Chondrocyte (in vitro differentiated cells): ENCODE results near the gene CRYBB3. TPM values are rescaled to one million over a fixed set of nuclear protein-coding genes. Genes with fewer than 3 reads are reported as not detected.

Experiments
- DNase-seq: peaks from one replicate; pipeline ENCODE4 v3.0.0; 2021; ENCODE audit warnings: mixed read lengths, low spot score
- H3K27ac Mint-ChIP-seq: one replicate; pipeline ENCODE4 v1.8.0; 2021; ENCODE audit warnings: mild to moderate bottlenecking, moderate library complexity, mixed read lengths; ENCODE audit not compliant: unreplicated experiment
- H3K27me3 Mint-ChIP-seq: 2 replicates; pipeline ENCODE4 v1.8.0; 2021; ENCODE audit warnings: low read depth, mixed read lengths
- H3K36me3 Mint-ChIP-seq: 2 replicates; pipeline ENCODE4 v1.8.0; 2021; ENCODE audit warnings: low read depth, mixed read lengths
- H3K4me1 Mint-ChIP-seq: 2 replicates; pipeline ENCODE4 v1.8.0; 2021; ENCODE audit warnings: low read depth, mild to moderate bottlenecking, mixed read lengths
- H3K4me3 Mint-ChIP-seq: one replicate; pipeline ENCODE4 v1.8.0; 2021; ENCODE audit warnings: mild to moderate bottlenecking, moderate library complexity, mixed read lengths; ENCODE audit not compliant: unreplicated experiment
- H3K9me3 Mint-ChIP-seq: 2 replicates; pipeline ENCODE4 v1.8.0; 2021; ENCODE audit warnings: low read depth, mixed read lengths
- CTCF ChIP-seq: fragments of 200-600 bp; sonication (generic); IDR thresholded peaks from 2 replicates; pipeline ENCODE4 v1.5.0; 2021; ENCODE audit warnings: antibody characterized with exemption, mild to moderate bottlenecking, moderate library complexity
- total RNA-seq: library from RNA; stranded (reverse); gene quantifications from 3 replicates; pipeline ENCODE4 v1.2.1, GENCODE V29; 2021

Gene CRYBB3
- total RNA-seq, 1 donor from 2014 or later = not detected

- H3K27me3 Mint-ChIP-seq = no peaks in the 10 kb centered on the region
- H3K4me1 Mint-ChIP-seq = peaks cover 13% of the 10 kb centered on the region
- H3K36me3 Mint-ChIP-seq = peaks cover 3% of the 10 kb centered on the region
- DNase-seq = peak; percentile 68
- no peak overlapping the region for H3K27ac Mint-ChIP-seq
- no peak for TF ChIP-seq CTCF
- H3K9me3 Mint-ChIP-seq = no peaks in the 10 kb centered on the region
- H3K4me3 Mint-ChIP-seq = no peak overlapping the region
Measured at GRCh38 chr22:25166266-25167040, 33.2 kb upstream of the CRYBB3 start.

GRCh38 chr22:25167082-25167481, 32.6 kb upstream of the CRYBB3 start:
- Mint-ChIP-seq H3K9me3 (no peaks in the 10 kb centered on the region), H3K36me3 (peaks cover 3% of the 10 kb centered on the region), H3K4me3 (no peak overlapping the region), H3K4me1 (peaks cover 13% of the 10 kb centered on the region), H3K27me3 (no peaks in the 10 kb centered on the region), H3K27ac (no peak overlapping the region)
- DNase-seq = peak; percentile 34
- no peak for TF ChIP-seq CTCF

GRCh38 chr22:25167834-25168601, 31.6 kb upstream of the CRYBB3 start:
- no peak overlapping the region for H3K27ac Mint-ChIP-seq
- H3K36me3 Mint-ChIP-seq = peaks cover 10% of the 10 kb centered on the region
- no peak for TF ChIP-seq CTCF
- H3K9me3 Mint-ChIP-seq = no peaks in the 10 kb centered on the region
- H3K27me3 Mint-ChIP-seq = no peaks in the 10 kb centered on the region
- DNase-seq = peak; percentile 54
- peaks cover 13% of the 10 kb centered on the region for H3K4me1 Mint-ChIP-seq
- H3K4me3 Mint-ChIP-seq = no peak overlapping the region

GRCh38 chr22:25169278-25170031, 30.2 kb upstream of the CRYBB3 start:
- DNase-seq = peak; percentile 41
- peaks cover 13% of the 10 kb centered on the region for H3K4me1 Mint-ChIP-seq
- peaks cover 10% of the 10 kb centered on the region for H3K36me3 Mint-ChIP-seq
- H3K27me3 Mint-ChIP-seq = no peaks in the 10 kb centered on the region
- H3K4me3 Mint-ChIP-seq = no peak overlapping the region
- no peak for TF ChIP-seq CTCF
- H3K9me3 Mint-ChIP-seq = no peaks in the 10 kb centered on the region
- H3K27ac Mint-ChIP-seq = no peak overlapping the region

- Mint-ChIP-seq H3K4me3 (no peak overlapping the region), H3K27me3 (no peaks in the 10 kb centered on the region), H3K4me1 (peaks cover 4% of the 10 kb centered on the region), H3K9me3 (no peaks in the 10 kb centered on the region), H3K27ac (no peak overlapping the region), H3K36me3 (peaks cover 16% of the 10 kb centered on the region)
- no peak for TF ChIP-seq CTCF
- DNase-seq = peak; percentile 46
Measured at GRCh38 chr22:25170426-25170980, 29.2 kb upstream of the CRYBB3 start.
